GM10266 (cell line): Measurements from ENCODE around the gene AHR.
"Not testable (repeated sequence)": the region's sequence is repeated elsewhere in the genome, so short reads cannot be mapped to it uniquely, and the experiment has no call there.

Experiments
- DNase-seq: peaks from one replicate; pipeline ENCODE4 v3.0.0; 2012; ENCODE audit errors: extremely low spot score
- TF ChIP-seq, protein P1 (sequence below): IDR thresholded peaks from 2 replicates; pipeline ENCODE4 v1.5.1; 2012; ENCODE audit warnings: mild to moderate bottlenecking, low read depth; ENCODE audit not compliant: control insufficient read depth, insufficient read depth; ENCODE audit errors: missing control alignments

The AHR gene

DNA sequence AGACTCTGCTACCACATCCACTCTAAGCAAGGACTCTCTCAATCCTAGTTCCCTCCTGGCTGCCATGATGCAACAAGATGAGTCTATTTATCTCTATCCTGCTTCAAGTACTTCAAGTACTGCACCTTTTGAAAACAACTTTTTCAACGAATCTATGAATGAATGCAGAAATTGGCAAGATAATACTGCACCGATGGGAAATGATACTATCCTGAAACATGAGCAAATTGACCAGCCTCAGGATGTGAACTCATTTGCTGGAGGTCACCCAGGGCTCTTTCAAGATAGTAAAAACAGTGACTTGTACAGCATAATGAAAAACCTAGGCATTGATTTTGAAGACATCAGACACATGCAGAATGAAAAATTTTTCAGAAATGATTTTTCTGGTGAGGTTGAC is 40.7 kb downstream of the AHR start:
- DNase-seq, result no peak
- TF ChIP-seq, protein P1, sequence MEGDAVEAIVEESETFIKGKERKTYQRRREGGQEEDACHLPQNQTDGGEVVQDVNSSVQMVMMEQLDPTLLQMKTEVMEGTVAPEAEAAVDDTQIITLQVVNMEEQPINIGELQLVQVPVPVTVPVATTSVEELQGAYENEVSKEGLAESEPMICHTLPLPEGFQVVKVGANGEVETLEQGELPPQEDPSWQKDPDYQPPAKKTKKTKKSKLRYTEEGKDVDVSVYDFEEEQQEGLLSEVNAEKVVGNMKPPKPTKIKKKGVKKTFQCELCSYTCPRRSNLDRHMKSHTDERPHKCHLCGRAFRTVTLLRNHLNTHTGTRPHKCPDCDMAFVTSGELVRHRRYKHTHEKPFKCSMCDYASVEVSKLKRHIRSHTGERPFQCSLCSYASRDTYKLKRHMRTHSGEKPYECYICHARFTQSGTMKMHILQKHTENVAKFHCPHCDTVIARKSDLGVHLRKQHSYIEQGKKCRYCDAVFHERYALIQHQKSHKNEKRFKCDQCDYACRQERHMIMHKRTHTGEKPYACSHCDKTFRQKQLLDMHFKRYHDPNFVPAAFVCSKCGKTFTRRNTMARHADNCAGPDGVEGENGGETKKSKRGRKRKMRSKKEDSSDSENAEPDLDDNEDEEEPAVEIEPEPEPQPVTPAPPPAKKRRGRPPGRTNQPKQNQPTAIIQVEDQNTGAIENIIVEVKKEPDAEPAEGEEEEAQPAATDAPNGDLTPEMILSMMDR, result no peak

DNA sequence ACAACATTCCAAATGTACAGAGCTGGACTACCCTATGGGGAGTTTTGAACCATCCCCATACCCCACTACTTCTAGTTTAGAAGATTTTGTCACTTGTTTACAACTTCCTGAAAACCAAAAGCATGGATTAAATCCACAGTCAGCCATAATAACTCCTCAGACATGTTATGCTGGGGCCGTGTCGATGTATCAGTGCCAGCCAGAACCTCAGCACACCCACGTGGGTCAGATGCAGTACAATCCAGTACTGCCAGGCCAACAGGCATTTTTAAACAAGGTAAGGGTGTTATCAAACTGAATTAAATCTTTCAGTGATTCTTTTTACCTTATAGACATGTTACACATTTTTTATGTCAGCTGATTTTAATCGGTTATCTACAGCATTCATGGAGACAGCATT is 41.5 kb downstream of the AHR start:
- DNase-seq, result no peak
- TF ChIP-seq, protein P1, result no peak

DNA sequence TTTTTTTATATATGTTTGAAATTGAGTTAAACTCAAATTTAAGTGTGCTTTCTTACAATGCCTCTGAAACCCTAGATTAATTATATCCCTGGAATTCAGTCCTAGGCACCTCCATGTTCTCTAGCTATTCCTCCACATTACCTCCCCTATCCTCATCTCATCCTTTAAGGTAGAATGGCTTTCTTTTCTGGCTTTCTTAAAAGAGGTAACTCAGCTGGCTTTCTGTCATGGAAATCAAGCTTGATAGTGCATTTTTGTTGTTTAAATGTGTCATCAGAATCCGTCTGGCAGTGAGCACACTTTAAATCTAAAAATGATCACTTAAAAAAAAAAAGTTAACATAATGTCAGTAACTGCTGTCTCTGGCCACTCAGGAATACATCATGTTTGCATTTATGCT is 42.2 kb downstream of the AHR start:
- no peak for DNase-seq
- TF ChIP-seq, protein P1, result no peak

DNA sequence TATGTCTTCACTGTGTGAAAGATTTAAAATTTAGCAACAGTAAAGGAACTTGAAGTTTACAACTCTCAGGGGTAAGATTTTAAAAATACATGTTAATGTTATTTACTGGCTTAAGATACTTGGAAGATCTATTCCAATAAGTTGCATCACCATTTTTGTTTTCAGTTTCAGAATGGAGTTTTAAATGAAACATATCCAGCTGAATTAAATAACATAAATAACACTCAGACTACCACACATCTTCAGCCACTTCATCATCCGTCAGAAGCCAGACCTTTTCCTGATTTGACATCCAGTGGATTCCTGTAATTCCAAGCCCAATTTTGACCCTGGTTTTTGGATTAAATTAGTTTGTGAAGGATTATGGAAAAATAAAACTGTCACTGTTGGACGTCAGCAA is 44.3 kb downstream of the AHR start:
- no peak for DNase-seq
- TF ChIP-seq, protein P1, result no peak

DNA sequence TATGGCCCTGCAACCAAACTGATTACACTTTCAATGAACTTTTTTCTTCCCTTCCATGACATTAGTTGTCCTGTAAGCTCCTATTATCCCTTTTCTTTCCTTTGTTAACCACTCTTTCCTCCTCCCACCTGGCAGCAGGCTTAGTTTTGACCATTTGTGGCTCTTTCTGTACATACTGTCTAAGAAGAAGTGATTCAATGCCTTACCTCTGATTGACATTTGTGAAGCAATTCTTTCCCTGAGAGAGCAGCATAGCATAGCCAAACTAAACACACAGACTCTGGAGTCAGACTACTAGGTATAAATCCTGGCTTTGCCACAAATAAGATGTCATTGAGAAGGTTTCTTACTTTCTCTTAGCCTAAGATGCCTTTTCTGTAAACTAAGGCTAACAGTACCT is 48.9 kb downstream of the AHR start:
- DNase-seq, result no peak
- TF ChIP-seq, protein P1, result no peak

DNA sequence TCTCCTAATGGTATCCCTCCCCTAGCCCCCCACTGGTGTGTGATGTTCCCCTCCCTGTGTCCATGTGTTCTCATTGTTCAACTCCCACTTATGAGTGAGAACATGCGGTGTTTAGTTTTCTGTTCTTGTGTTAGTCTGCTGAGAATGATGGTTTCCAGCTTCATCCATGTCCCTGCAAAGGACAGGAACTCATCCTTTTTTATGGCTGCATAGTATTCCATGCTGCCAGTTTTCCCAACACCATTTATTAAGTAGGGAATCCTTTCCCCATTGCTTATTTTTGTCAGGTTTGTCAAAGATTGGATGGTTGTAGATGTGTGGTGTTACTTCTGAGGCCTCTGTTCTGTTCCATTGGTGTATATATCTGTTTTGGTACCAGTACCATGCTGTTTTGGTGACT is 50.5 kb downstream of the AHR start:
- not testable (repeated sequence) for DNase-seq

DNA sequence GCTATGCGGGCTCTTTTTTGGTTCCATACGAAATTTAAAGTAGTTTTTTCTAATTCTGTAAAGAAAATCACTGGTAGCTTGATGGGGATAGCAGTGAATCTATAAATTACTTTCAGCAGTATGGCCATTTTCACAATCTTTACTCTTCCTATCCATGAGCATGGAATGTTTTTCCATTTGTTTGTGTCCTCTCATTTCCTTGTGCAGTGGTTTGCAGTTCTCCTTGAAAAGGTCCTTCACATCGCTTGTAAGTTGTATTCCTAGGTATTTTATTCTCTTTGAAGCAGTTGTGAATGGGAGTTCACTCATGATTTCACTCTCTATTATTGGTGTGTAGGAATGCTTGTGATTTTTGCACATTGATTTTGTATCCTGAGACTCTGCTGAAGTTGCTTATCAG is 51.9 kb downstream of the AHR start:
- DNase-seq, result not testable (repeated sequence)

DNA sequence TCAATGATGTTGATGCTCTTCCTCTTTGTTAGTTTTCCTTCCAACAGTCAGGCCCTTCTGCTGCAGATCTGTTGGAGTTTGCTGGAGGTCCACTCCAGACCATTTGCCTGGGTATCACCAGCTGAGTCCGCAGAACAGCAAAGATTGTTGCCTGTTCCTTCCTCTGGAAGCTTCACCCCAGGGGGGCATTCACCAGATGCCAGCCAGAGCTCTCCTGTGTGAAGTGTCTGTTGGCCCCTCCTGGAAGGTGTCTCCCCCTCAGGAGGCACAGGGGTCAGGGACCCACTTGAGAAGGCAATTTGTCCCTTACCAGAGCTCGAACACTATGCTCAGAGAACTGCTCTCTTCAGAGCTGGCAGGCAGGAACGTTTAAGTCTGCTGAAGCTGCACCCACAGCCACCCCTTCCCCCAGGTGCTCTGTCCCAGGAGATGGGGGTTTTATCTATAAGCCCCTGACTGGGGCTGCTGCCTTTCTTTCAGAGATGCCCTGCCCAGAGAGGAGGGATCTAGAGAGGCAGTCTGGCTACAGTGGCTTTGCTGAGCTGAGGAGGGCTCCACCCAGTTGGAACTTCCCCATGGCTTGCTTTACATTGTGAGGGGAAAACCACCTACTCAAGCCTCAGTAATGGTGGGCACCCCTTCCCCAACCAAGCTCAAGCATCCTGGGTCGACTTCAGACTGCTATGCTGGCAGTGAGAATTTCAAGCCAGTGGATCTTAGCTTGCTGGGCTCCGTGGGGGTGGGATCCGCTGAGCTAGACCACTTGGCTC is 55.4 kb downstream of the AHR start:
- not testable (repeated sequence) for DNase-seq

DNA sequence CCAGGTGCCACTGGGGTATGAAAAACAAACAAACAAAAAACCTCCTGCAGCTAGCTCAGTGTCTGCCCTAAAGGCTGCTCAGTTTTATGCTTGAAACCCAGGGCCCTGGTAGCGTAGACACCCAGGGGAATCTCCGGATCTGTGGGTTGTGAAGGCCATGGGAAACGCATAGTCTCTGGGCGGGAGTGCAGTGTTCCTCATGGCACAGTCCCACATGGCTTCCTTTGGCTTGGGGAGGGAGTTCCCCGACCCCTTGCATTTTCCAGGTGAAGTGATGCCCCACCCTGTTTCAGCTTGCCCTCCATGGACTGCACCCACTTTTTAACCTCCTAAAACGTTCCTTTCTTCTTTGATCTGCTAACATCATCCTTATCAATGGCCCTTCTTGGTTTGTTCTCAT is 56.0 kb downstream of the AHR start:
- no peak for DNase-seq
- TF ChIP-seq, protein P1, result no peak
